HG03139 (cell line): ENCODE results near the gene TNRC6A.

Source experiments
- ATAC-seq: cut with Tn5 transposase; IDR thresholded peaks from one replicate; pipeline ENCODE4 v1.9.1; 2021; ENCODE audit not compliant: unreplicated experiment

The TNRC6A gene

DNA sequence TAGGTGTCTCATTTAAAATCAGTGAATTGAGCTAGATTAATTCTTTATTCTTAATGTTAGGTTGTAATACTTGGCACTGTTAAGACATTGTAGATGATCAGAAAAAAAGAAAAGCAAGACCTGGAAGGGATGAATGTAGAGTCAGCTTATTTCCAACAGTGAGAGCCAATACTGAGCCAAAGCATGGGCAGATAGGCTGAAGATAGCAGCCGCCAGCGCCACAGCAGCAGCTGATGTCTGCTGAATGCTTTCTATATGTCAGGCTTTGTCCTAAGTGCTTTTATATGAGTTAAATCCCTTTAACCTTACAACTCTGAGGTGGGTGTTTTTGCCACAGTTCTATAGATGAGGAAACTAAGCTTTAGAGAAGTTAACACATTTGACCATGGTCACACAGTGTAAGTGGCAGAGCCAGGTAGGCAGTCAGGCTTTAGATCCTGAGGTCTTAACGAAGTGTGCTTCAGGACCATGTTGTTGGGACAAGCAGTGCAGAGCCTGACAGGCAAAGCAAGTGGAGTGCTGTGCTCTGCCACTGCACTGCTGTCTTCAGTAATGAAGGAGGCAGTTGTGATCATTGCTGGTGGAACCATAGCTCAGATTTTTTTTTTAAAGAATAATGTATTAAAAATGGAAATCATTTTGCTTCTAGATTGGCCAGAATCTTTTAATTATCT is 25.9 kb downstream of the TNRC6A start:
- no peak for ATAC-seq

DNA sequence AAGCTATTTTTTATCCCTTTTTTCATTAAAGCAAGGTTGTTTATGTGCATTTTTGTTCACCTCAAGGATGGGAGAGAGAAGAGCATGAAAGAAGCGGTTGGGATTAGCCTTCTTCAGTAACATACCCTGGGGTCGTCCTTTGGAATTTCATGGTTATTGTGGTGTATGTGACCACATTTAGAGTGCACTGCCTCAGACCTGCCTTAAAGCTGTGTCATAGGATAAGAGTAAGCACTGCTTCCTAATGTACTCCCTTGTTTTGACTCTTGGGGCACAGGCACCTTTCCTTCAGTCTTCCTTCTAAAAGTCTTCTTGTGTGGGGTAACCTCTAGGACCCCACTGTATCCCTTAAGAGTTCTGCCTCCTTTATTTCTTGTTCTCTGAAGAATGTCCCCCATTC is 28.9 kb downstream of the TNRC6A start:
- no peak for ATAC-seq

DNA sequence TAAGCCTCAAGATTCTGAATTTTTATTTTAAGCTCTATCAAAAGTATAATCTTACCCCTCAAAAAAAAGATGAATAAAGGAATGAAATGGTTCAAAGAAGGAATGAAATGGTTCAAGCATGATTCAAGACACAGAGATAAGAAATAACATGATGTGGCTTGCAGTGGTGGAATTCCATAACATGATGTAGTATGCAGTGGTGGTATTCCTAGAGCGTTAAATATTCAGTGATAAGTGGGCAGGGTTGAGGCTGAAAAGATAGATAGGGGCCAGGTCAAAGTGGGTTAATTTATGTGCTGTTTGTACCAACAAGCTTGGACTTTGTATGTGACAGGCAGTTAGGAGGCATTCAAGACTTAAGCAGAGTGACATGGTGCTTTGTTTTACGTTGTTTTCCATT is 29.6 kb downstream of the TNRC6A start:
- ATAC-seq: no peak

DNA sequence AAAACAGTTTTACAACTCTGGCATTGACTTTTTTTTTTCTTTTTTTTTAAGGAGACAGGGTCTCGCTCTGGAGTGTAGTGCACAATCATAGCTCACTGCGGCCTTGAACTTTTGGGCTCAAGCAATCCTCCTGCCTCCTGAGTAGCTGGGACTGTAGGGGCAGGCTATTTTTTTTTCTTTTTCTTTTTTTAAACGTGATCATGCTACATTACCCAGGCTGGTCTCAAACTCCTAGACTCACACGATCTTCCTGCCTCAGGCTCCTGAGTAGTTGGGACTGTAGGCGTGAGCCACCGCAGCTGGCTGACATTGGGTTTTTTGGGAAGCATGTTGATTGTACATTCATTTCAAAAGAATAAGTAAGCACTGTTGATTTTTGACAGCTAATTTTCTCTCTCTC is 32.1 kb downstream of the TNRC6A start:
- ATAC-seq: no peak

DNA sequence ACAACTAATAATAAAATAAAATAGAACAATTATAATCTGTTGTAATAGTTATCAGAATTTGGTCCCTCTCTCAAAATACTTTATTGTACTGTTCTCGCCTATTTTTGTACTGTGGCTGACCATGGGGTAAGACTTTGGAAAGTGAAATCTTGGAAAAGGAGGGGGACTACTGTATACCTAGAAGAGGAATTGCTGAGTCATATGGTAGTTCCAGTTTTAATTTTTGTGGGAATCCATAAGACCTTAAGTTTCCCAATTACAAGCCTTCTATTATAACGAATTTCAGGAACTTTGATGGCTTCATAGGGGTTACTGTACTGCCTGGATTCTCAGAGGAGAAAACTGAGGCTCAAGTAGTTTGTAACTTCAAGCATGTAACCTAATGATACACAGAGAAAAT is 35.5 kb downstream of the TNRC6A start:
- ATAC-seq: no peak

DNA sequence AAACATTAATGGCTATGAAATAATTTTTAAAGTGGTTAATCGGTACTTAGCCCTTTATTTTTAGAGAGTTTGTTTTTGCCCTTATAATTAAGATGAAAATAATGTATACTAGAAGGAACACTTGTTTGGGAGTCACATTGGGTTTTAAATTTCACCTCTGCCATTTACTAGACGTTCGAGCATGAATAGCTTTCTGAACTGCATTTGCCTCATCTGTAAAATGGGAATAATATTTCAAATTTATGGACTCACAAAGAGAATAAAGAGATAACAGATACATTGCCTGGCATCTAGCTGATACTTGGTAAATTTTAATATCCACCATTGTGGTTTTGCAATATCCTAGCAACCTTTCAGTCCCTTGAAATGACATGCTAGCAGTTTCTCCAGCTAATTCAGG is 36.6 kb downstream of the TNRC6A start:
- no peak for ATAC-seq

DNA sequence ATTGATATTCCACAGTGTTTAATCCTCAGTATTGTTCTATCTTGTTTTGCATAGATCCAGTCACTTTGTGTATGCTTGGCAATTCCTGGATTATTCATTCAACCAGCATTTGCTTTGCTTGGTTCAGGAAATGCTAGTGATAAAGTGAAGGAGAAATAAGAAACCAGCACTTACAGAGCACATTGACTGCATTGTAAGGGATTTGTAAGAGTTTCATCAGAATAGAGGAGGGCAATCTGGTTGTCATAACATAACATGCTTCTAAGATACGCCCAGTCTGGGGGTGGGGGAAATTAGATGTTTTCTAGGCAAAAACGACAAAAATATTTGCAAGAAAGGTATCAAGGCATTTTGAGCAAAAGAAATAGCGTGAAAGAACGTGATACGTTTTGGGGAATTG is 40.4 kb downstream of the TNRC6A start:
- no peak for ATAC-seq

DNA sequence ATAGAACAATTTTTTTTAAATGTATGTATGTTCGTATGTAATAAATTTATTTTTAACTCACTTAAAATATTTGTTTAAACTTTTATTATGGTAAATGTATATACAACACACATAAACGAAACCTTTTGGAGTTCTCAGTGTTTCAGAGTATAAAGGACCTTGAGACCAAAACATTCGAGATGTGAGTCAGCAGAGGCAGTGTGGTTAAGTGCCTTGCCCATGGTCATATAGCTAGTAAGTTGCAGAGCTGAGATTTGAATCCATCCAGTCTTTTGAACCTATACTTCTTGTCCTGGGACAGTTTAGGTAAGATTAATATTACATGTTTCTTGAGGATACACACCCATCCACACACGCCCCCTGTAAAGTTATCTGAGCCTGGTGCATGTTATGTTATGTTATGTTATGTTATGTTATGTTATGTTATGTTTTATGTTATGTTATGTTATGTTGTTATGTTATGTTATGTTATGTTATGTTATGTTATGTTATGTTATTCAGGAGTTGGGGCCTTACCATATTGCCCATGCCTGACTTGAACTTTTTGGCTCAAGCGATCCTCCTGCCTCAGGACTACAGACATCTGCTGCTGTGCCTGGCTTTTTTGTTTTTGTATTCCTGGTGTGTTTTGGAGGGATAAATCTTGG is 41.8 kb downstream of the TNRC6A start:
- no peak for ATAC-seq

DNA sequence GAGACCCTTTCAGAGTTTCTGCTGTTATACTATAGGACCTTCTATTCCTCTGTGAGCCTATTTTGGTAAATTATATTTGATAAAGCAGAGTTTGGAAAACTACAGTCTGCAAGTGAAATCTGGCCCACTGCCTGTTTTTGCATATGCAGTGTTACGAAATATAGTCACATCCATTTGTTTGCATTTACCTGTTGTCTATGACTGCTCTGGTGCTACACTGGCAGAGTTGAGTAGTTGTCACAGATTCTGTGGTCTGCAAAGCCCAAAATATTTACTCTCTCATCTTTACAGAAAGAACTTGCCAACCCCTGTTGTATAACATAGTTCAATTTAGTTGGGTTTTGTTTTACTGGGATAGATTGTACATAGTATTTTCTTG is 42.3 kb downstream of the TNRC6A start:
- ATAC-seq: no peak

DNA sequence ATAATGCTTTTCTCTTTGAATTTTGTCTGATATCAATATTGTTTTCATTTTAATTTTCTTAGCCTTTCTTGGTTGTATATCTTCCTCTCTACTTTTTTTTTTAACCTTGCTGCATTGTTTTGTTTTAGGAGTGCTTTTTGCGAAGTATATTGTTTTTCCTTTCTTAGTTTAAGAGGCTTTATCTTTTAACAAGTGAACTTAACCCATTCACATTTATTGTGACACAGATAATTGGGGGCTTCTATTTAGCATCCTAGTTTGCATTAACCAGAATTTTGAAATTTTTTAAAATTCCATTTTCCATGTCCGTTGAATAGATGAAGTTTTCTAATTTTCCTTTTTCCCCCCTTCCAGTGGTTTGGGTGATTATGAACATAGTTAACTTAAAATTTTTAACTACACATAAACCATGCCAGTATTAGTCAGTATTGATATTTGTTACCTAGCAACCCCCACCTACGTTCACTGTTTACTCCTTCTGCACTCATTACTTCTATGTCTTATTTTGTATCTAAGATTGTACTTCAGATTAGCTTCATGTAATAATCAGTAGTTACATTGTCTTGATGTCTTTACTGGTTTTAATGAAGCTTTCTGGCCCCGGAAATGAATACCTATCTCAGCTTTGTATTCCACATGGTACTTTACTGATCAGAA is 44.4 kb downstream of the TNRC6A start:
- no peak for ATAC-seq

DNA sequence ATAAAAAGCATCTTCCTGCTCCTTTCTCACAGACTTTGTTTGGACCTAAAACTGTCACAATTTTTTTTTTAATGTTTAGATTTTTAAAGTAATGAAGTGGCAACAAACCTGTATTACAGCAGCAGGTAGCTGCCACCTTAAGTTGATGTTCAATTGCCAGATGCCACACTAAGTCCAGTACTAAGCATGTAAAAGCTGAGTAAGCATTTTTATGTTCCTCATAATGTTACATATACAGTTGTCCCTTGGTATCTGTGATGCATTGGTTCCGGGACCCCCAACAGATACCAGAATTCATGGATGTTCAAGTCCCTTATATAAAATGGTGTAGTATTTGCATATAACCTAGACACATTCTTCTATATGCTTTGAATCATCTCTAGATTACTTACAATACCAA is 45.1 kb downstream of the TNRC6A start:
- ATAC-seq: no peak

DNA sequence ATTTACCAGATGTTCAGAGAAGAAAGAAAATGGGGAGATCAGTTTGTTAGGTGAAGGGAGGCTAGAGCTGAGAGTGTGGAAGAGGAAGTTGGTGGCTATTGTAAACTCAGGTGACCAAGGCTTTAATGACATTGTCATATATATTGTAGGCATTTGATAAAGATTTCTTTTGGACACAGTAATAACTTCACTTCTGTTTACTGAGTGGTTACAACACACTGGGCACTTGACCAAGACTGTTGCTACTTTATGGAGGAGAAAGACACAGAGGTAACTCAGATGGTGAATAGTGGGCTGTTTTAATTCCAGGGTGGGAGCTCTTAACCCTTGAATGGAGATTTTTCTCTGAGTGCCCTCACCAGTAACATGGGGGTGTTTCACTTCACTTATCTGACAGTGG is 46.0 kb downstream of the TNRC6A start:
- ATAC-seq: no peak

DNA sequence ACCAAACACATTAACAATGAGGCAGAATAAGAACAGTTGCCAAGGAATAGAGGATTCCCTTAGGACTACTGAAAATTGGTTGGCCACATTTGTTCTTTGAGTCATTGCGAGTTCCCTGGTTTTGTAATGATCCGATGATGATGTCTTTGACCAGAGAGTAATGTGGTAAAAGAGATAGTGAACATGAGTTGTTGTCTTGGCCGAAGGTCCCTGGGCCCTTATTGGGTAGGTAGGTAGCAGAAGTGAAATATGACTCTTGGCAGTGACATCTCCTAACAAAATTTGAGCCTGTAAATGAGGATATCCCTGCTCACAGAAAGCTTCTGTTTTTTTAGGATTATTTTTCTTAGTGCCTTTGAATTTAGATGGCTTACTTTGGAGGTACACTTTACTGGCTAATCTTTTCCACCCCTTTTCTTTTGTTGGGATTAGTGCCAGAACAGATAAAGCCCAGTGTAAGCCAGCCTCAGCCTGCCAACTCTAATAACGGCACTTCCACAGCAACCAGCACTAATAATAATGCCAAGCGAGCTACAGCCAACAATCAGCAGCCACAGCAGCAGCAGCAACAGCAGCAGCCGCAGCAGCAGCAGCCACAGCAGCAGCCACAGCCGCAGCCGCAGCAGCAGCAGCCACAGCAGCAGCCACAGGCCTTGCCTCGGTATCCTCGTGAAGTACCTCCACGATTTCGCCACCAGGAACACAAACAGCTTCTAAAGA is 47.2 kb downstream of the TNRC6A start:
- no peak for ATAC-seq

DNA sequence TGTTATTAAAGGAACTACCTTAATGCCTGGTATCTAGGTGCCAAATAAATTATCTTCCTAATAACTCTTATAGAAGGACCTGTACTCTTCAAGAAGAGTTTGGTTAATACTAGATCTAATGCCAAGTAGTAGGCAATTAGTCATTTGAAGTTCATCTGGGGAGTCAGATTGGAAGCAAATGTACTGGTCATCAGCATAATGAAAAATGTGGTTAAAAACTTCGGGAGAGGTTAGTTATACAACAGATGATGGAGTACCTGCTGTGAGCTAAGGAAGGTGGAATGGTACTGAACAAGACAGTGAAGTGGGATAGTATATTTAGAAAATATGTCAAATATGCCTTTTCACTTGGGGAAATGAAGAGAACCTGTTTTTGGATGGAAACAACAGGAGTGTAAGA is 49.2 kb downstream of the TNRC6A start:
- no peak for ATAC-seq

DNA sequence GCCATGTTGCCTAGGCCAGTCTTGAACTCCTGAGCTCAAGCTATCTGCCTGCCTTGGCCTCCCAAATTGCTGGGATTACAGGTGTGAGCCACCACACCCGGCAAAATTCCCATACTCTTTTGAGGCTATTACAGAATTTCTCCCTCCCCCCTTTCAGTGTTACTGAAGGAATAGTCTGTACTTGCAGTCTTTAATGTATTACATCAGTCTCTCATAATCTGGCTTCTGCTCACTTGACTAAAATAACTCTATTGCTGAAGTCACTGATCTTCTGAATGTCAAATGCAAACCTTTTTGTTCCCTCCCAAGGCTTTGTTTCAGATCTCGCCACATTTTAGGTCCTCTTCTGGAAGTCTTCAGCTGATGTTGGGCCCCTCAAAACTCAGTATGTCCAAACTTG is 51.8 kb downstream of the TNRC6A start:
- ATAC-seq: no peak

DNA sequence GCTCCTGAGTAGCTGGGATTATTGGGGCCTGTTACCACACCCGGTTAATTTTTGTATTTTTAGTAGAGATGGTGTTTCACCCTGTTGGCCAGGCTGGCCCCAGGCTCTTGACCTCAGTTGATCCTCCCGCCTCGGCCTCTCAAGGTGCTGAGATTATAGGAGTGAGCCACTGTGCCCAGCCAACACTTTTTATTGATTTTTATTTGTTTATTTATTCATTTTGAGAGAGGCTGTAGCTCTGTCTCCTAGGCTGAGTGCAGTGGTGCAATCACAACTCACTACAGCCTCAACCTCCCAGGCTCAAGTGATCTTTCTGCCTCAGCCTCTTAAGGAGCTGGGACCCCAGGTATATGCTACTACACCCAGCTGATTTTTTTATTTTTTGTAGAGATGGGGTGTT is 54.7 kb downstream of the TNRC6A start:
- ATAC-seq: no peak

DNA sequence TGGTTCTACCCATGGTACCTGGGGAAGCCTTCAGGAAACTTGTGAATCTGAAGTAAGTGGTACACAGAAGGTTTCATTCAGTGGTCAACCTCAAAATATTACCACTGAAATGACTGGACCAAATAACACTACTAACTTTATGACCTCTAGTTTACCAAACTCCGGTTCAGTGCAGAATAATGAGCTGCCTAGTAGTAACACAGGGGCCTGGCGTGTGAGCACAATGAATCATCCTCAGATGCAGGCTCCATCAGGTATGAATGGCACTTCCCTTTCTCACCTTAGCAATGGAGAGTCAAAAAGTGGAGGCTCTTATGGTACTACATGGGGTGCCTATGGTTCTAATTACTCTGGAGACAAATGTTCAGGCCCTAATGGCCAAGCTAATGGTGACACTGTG is 60.4 kb downstream of the TNRC6A start:
- ATAC-seq: no peak

DNA sequence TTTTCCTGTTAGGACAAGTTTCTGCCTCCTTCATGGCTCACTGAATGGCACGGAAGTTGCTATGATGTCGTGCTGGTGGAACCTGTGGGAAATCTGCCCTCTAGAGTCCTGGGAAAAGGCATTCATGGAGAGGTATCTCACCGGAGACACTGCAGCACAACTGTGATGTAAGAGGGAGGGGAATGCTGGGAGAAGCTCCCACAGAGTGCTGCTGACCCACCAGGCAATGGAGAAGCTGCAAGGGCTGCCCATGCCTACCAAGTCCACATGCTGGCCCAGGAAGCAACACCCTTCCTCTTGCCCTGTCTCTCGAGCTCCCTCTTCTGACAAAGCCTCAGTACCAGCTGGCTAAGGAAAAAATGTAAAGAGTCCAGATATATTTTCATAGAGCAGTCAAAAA is 71.1 kb downstream of the TNRC6A start:
- ATAC-seq: no peak

DNA sequence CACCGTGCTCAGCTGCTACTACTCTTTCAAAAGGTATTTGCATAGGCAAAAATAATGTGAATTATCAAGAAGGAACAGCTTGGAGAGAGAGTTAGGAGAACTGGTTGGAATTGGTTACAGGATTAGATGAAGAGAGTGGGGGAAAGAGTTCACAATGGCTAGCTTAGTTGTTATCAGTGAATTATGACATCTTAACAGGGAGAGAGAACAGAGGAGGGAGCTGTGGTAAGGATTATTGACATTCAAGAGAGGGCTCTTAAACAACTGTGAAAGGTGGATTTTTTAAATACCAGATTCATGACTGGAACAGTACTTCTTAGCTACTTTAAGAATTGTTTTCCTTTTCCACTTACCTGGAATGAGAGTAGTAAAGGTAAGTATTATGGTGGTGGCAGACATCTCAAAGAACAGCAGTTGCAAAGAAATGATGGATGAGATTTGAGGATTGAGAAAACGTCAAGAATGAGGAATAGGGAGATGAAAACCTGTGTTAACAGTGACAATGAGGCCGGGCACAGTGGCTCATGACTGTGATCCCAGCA is 72.4 kb downstream of the TNRC6A start:
- ATAC-seq: no peak

DNA sequence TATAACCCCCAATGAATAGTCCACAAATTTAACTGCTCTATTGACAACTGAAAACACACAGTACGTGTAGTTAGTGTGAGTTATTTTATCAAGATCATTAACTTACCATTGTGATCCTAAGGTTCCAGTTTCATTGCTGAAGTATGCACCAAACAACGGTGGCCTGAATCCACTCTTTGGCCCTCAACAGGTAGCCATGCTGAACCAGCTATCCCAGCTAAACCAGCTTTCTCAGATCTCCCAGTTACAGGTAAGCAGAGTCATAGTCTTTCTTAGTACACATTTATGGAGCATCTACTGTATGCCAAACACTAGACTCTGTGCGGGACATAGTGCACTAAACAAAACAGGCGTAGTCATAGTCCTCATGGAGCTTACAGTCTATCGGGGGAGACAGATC is 76.0 kb downstream of the TNRC6A start:
- ATAC-seq: no peak

DNA sequence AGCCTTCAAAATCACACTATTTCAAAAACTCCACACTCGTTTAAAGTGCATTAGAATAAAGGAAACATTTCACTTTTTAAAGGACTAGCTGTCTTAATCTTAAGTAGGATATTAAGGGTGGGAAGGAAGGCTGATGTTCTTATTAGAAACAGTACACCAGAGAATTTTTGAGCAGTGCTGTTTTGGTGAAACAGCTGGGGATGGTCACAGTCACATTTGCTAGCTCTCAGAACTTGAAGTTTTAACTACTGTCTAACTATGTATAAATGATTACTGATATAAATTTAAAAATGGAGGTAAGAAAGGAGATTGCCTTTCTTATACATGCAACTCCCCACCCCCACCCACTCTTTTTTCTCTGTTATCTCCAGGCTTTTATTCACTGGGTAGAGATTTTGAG is 77.8 kb downstream of the TNRC6A start:
- ATAC-seq: no peak
